Activated T-cell treated with anti-CD3 and anti-CD28 coated beads for 48 hours (primary cell): ENCODE measurements around the gene PECR.
"Not testable (repeated sequence)": the region's sequence is repeated elsewhere in the genome, so short reads cannot be mapped to it uniquely, and the experiment has no call there.

Source experiments
- DNase-seq: peaks from one replicate; pipeline ENCODE4 v3.0.0-alpha.2; 2020; ENCODE audit warnings: low read depth

The PECR gene

DNA sequence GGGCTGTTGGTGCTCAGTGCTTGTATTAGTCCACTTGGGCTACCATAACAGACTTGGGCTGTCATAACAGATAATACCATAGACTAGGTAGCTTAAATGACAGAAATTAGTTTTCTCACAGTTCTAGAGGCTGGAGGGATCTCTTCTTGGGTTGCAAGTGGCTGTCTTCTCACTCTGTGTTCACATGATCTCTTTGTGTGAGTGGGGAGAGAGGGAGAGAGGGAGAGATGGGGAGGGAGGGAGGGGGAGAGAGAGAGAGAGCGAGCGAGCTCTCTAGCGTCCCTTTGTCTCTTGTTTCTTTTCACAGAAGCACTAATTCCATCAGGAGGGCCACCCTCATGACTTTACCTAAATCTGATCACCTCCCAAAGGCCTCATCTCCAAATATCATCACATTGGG is 23.1 kb upstream of the PECR start:
- no peak for DNase-seq

DNA sequence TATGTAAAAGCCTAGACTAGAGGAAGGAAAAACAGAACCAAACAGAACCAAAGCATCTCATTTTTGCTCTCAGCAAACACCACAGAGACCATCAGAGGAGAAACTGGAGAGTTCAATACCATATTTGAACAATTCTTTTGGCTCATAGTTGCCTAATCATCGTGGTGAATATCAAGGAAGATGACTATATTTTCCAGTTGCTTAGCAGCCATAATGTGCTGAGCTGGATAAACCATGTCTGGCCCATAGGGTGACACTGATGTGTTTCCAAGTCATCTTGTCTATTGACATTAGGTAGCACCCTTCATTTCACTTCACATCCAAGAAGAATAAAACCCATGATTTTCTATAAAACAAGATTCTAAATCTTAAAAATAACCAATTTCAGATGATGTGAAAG is 21.6 kb upstream of the PECR start:
- DNase-seq, result no peak

DNA sequence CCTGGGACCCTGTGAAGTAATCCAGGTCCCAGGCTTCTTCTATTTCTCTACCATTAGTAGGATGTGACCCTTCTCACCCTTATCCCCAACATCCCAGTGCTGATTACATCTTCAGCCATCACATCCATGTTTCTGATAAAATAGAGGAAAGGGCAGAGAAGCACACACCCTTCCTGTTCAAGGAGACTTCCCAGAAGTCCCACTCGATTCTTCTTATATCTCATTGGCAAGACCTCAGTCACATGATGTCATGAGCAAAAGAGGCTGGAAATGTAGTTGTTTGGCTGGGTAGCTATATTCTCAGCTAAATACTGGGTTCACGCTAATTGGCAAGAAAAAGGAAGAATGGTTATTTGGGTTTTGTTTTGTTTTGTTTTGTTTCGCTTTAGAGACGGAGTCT is 19.5 kb upstream of the PECR start:
- no peak for DNase-seq

DNA sequence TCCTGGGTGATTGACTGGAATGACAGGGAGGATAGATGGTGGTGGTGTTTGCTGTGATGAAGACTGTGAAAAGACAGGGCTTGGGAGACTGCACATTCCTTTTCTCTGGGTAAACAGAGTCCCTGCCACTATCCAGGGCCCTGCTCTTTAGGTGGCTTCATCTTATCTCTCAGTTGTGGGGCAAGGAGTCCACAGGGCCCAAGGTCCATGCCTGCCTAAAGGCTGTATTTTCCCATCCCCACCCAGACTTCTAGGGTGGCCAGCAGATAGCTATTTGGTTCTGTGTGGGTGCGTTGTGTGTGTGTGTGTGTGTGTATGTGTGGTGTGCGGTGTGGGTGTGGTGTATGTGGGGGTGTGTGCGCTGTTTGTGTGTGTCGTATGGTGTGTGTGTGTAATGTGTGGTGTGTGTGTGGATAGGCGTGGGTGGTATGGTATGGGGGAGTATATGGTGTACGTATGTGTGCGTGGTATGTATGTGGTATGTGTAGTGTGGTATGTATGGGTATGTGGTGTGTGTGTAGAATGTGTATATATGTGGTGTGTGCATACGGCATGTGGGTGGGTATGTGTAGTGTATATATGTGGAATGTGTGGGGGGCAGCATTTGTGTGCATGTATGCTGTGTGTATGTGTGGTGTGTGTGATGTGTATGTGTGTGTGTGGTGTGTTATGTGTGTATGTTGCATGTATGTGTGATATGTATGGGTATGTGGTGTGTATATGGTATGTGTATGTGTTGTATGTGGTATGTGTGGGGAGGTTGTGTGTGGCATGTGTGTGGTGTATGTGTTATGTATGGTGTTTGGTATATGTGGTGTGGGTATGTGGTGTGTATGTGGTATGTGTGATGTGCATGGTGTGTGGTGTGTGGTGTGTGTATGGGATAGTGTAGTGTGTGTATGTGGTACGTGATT is 17.1 kb upstream of the PECR start:
- no peak for DNase-seq

DNA sequence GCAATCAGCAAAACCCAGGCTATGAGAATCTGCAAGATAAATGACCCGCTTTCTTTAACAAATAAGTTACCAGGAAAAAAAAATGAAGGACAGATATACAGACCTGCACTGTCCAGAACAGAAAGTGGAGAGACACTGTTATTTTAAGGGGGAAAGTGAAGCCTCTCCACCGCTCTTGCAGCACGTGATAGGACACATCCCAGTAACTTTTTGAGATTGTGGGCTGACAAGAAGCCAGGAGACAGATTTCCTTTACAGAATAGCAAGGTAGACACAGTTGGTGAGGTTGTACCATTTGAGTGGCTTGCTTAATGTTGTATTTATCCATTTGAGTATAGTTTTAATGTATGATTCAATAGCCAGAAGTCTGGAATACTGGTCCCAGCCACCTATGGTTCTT is 13.1 kb upstream of the PECR start:
- no peak for DNase-seq

DNA sequence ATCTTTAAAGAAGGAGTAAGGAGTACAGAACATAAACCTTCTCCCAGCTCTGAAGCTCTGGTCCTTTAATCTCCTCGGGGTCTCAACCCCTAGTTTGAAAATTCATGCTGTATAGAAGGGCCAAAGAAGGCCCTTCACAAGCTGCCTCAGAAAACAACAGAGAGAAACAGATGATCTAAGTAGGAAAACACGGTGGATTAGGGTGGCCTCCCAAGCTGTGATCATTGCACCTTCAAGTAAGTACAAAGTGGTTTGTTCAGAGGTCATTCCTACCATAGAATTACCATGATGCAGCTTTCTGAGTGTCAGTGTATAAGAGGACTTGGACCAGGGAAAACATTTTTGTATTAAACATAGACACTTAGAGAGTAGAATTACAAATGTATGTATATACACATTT is 11.0 kb upstream of the PECR start:
- no peak for DNase-seq

DNA sequence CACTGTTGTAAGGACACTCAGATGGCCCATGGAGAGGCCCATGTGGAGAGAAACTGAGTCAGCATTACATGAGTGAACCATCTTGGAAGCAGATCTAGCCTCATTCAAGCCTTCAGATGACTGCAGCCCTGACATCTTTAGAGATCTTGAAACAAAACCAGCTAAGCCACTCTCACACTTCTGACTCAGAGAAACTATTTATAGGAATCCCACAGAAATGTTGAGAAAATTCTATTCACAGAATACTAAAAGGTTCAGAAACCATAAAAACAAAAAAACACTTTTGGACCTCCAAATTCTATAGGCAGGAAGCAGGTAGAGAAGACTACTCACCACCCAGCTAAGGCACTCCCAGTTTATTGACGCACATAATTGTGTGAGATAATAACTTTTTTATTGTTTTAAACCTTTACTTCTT is 8.8 kb upstream of the PECR start:
- DNase-seq, result no peak

DNA sequence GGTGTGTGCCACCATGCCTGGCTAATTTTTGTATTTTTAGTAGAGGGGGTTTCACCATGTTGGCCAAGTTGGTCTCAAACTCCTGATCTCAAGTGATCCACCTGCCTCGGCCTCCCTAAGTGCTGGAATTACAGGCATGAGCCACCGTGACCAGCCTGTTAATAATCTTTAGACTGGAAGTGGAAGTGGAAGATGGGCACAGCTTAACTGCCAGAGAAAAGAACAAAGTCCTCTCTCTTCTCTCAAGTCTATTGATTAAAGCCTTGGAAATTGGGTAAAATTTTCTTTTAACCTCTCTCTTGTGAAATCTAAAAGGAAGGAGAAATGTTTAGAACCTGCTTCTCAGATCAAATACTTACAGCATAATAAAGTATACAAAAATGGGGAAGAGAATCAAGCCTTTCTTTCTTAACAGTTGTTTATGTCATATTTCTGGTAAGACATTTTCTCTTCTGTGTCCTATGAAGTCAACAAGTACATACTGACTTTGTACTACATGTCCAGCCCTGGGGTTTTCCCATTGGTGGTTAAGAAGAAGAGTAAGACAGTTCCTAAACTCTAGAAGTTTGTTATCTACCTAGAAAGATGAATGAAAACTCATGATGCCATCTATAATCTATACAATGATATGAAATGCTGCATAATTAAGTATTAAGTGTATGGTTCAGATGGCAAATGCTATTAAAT is 4.7 kb upstream of the PECR start:
- DNase-seq, result no peak

DNA sequence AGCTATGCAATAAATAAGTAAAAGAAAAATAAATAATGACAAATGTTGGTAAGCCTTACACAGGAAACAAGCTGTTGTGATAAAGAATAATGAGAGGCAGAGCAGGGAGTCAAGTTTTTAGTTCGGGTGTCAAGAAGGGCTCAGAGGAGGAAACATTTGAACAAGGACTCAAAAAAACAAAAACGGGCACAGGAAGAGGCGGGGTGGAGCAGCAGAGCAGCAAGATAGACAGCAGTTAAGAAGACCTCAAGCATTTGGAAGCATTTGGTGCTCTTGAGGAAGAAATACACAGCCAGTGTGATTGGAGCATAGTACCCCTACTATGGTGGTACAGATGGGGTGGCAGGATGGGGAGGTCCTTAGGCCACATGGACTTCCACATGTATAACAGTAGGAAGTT is 2.9 kb upstream of the PECR start:
- DNase-seq, result no peak

DNA sequence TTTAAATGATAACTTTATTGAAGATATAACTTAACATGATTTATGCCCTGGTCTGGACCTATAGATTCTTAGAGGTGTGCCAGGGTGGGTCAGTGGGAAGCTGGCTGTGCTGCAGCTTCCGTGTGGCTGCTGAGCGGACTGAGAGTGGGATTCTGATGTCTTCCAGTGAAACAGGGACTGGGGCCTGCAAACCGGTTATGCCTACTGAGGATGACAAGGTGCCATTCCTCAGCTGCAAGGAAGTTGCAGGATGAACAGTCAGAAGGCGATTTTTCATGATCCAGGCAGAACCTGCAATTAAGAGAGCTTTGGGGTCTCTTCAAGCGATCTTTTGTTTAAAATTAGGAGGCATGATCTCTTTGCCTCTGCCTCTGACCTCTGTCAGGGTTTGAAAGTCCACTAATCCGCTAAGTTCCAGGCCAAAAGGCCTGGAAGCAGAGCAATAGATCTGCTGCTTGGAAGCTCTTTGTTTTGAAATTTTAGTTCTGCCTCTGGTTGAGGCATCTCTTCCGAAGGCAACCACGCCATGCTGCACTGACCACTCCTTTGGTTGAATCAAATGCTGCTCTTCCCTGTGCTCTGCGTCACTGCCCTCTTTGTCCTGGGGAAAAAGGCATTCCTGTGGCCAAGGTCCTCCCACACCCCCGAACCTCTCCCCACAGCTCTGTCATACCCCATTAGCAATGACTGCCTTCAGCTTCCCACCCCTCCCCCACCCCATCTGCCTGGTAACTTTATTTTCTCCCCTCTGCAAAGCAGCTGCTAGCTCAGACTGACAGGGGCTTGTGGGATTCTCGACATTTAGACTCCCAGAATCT is 2.1 kb upstream of the PECR start:
- DNase-seq, result no peak

DNA sequence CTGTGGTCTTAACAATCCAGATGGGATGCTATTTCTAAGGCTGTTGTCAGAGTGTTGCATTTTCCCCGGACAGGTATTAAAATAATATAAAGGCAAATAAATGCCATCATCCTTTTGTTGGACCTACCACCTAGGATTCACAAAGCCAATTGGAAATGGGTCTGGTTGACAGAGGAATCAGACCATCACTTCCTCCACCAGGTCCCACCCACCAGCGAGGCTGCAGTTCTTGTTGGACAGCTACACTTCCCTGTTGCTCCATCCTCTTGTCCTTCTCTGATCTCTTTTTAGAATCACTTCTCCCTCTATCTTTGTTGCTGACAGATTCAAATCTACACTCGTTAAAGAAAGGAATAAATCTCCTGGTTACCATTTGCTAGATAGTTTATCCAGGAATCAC is 1.2 kb upstream of the PECR start:
- no peak for DNase-seq

DNA sequence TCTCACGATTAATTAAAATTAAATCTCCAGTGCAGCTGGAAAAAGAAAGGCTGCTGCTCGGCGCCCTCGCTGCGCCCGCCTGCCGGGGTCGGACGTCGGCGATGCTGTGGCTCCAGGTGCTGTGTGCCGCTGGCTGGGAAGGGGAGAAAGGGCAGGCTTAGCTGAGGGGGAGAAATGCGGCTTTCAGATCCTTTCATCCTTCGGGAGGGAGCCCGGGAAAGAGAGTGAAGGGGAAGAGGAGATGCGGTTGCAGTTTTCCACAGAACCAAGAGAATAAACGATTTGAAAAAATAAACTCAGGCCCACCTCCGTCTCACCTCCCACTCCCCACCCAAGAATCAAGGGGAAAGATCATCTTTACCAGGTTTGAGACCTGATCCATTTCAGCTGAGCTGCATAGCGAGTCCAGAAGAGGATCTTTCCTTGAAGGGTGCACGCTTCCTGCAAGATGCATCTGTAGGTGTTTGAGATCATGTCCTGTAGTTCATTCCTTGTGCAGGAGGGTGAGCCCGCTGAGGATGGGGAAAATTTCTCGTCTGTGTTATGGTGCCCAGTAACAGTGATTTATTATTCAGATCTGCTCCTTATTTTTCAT is 605 bp upstream of the PECR start:
- no peak for DNase-seq

DNA sequence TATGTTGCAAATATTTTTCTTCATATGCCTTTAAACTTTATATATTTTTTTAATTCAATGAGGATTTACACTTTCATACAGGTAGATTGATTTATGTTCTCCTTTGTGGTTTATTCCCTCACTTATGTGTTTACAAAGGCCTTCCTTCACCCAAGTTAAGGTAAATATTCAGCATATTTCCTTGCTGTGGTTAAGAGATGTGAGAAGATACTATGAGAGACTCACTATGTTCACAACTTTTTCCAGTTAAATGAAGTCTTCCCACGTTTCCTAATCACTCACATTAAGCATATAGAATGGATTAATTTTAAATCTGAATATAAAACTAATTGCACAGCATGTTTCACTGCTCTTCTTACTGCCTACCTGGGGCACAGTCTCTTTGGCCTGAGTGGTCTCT is 597 bp downstream of the PECR start:
- DNase-seq, result no peak

DNA sequence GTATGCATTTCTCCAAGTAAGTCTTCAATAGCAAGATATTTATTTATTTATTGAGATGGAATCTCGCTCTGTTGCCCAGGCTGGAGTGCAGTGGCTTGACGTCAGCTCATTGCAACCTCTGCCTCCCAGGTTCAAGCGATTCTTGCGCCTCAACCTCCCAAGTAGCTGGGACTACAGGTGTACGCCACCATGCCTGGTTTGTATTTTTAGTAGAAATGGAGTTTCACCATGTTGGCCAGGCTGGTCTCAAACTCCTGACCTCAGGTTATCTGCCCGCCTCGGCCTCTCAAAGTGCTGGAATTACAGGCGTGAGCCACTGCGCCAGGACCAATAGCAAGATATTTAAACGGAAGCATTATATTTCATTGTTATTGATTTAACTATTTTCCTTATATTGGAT is 1.6 kb downstream of the PECR start:
- not testable (repeated sequence) for DNase-seq

DNA sequence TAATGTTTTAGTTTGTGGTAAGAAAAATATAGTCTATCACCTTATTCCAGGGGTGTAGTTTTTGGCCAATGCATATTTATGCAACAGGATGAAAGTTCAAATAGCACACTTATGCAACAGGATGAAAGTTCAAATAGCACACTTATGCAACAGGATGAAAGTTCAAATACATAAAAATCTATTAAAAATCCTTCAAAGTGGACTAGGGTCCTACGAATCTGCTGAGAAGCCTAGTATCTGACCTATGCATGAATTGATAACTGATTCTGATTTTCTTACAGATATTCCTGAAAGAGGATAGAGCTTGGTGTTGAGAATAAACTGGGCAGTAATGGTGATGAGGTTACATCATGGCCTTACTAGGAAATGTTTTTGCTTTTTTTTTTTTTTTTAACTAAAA is 2.8 kb downstream of the PECR start:
- DNase-seq, result no peak

DNA sequence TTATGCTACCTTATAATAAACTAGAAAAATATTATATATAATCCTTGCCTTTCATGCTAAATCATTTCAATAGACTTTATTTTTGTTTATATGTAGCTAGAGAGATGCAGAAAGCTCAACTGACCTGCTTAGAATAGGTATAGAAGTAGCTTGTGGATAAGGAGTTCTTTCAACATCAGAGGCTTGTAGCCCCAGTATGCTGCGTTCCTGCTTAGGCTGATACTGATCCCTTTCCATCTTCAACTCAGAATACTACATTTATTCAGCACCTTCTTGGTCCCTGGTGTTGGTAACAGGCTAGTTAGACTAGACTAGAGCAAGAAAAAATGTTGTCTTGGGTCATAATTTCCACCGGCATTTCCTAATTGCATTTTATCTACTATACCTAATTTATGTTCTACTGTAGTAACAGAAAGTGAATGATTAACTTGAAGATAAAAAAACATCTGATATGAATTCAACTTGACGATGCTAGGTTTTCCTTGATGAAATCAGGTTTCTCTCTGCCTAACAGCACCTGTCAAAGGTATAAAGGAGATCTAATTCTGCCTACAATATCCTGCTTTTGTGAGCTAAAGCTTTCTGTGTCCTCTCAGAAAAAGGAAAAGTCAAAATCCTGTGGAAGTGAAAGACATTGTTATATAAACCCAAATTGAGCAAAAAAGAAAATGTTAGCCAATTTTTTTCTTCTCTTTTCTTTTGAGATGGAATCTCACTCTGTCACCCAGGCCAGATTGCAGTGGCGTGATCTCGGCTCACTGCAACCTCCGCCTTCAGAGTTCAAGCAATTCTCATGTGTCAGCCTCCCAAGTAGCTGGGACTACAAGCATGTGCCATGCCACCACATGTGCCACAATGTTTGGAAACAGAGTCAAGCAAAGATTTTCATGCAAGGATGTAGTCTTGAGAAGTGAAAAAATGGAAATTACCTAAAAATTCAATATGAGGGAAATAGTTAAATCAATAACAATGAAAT is 5.8 kb downstream of the PECR start:
- no peak for DNase-seq

DNA sequence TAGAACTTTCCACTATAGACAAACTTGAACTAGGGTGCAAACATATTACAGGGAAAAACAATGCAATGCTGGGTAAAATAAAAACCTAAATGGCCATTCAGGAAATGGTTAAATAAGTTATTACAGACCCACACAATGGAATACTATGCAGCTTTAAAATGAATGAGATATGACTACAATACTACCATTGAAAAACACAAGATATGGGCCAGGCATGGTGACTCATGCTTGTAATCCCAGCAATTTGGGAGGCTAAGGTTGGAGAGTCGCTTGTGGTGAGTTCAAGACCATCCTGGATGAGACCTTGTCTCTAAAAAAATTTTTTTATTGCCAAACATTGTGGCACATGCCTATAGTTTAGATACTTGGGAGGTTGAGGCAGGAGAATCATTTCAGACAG is 6.8 kb downstream of the PECR start:
- DNase-seq, result no peak

DNA sequence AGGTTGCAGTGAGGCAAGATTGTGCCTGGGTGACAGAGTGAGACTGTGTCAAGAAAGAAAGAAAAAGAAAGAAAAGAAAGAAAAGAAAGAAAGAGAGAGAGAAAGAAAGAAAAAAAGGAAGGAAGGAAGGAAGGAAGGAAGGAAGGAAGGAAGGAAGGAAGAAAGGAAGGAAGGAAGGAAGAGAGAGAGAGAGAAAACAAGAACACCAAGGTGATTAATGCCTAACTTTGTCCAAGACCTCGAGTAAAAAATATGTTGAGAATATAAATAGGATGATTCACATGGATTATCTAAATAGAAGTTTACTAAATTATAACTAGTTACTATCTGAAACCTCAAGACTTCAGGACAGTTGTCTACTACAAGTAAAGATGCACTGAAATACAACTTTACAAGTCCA is 7.2 kb downstream of the PECR start:
- no peak for DNase-seq

DNA sequence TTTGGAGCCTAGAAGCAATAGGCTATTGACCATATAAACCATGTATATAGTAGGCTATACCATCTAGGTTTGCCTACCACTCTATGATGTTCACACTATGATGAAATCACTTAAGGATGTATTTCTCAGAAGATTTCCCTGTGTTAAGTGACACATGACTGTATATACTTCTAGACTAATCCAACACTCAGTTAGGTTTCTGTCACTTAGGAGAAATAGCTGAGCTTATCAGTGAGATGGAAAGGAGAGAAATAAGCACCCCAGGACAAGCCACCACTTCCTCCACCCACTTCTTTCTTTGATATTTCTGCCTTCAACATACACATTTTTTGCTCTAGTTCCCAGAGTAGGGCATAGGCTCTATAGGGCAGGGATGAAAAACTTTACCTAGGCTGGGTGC is 7.8 kb downstream of the PECR start:
- DNase-seq, result no peak

DNA sequence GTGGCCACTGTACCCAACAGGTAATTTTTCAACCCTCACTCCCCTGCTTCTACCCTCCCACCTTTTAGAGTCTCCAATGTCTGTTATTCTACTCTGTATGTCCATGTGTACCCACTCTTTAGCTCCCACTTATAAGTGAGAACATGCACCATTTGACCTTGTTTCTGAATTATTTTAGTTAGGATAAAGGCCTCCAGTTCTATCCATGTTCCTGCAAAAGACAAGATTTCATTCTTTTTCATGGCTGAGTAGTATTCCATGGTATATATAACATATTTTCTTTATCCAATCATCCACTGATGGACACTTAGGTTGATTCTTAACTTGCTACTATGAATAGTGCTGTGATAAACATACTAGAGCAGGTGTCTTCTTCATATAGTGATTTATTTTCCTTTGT is 9.1 kb downstream of the PECR start:
- no peak for DNase-seq
